ENCODE results near the gene STIL.

Gene STIL

GRCh38 chr1:47232187-47232874, 81.6 kb downstream of the STIL start, which contains the start of gene TAL1:
Gene TAL1, minus strand, starts transcription at chr1:47232225. Its CDS starts 6,337 bp downstream, at chr1:47225888.
- no peak for DNase-seq

- DNase-seq: no peak
Measured at GRCh38 chr1:47231301-47232186, 82.4 kb downstream of the STIL start.

- no peak for DNase-seq
Measured at GRCh38 chr1:47230692-47231300, 83.2 kb downstream of the STIL start.

GRCh38 chr1:47229886-47230691, 83.9 kb downstream of the STIL start:
- DNase-seq: no peak

- DNase-seq: no peak
Measured at GRCh38 chr1:47229031-47229885, 84.7 kb downstream of the STIL start.

GRCh38 chr1:47228644-47229030, 85.3 kb downstream of the STIL start:
- DNase-seq: no peak

- DNase-seq: no peak
Measured at GRCh38 chr1:47227341-47228232, 86.4 kb downstream of the STIL start.

GRCh38 chr1:47226839-47227215, 87.1 kb downstream of the STIL start:
- no peak for DNase-seq

GRCh38 chr1:47226121-47226838, 87.7 kb downstream of the STIL start:
- no peak for DNase-seq

- DNase-seq: no peak
Measured at GRCh38 chr1:47225430-47226100, 88.4 kb downstream of the STIL start.

GRCh38 chr1:47224676-47225399, 89.1 kb downstream of the STIL start:
- no peak for DNase-seq

GRCh38 chr1:47223921-47224675, 89.8 kb downstream of the STIL start:
- DNase-seq: no peak

GRCh38 chr1:47223174-47223920, 90.6 kb downstream of the STIL start:
- DNase-seq: no peak

- DNase-seq: no peak
Measured at GRCh38 chr1:47222476-47222875, 91.5 kb downstream of the STIL start.

GRCh38 chr1:47219590-47220220, 94.2 kb downstream of the STIL start:
- no peak for DNase-seq

GRCh38 chr1:47219001-47219400, 94.9 kb downstream of the STIL start:
- no peak for DNase-seq

Data from activated naive CD4-positive, alpha-beta T cell treated with anti-CD3 and anti-CD28 coated beads, Interleukin-2, amount 50 U/mL, for 16 hours (primary cell).